Nephron (organoid): Measurements from ENCODE around the gene DDN.

Experiments
- H3K27ac Mint-ChIP-seq, 3 experiments: 2 replicates each; pipeline ENCODE4 v1.8.0; 2020; ENCODE audit warnings: mixed read lengths in 3 of 3, mild to moderate bottlenecking in 2 of 3, moderate library complexity in 1 of 3
- H3K27me3 Mint-ChIP-seq: 2 replicates; pipeline ENCODE4 v1.8.0; 2021; ENCODE audit warnings: low read depth, mild to moderate bottlenecking, moderate library complexity, mixed read lengths
- H3K36me3 Mint-ChIP-seq: 2 replicates; pipeline ENCODE4 v1.8.0; 2020; ENCODE audit warnings: low read depth, mixed read lengths
- H3K4me1 Mint-ChIP-seq: 2 replicates; pipeline ENCODE4 v1.8.0; 2020; ENCODE audit warnings: mixed read lengths
- H3K4me3 Mint-ChIP-seq, 3 experiments: 2 replicates each; pipeline ENCODE4 v1.8.0; 2020; ENCODE audit warnings: mild to moderate bottlenecking in 3 of 3, mixed read lengths in 3 of 3, moderate library complexity in 2 of 3
- H3K9me3 Mint-ChIP-seq: 2 replicates; pipeline ENCODE4 v1.8.0; 2020; ENCODE audit warnings: mixed read lengths
- CTCF ChIP-seq, 3 experiments: fragments of 200-600 bp; sonication (generic); IDR thresholded peaks; one replicate each; pipeline ENCODE4 v1.5.0; 2021; ENCODE audit warnings: antibody characterized with exemption in 3 of 3; ENCODE audit not compliant: unreplicated experiment in 3 of 3

The DDN gene

DNA sequence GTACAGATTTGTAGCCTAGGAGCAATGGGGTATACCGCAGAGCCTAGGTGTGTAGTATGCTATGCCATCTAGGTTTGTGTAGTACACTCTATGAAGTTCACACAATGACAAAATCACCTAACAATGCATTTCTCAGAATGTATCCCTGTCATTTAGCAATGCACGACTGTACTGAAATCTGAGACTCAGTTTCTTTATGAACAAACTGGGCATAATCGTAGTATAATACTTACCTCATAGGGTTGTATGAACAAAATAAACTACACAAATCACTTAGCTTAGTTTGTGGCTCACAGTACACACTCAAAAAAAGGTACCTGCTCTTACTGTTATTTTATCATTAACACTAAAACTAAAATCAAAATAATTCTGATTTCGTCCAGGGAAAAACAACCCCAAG, 26.3 kb upstream of the DDN start:
- H3K4me1 Mint-ChIP-seq: no peaks in the 10 kb centered on the region
- H3K36me3 Mint-ChIP-seq: peaks cover 61% of the 10 kb centered on the region
- H3K9me3 Mint-ChIP-seq: no peaks in the 10 kb centered on the region
- TF ChIP-seq CTCF (IDR thresholded peaks at IDR 0.05; ENCODE audit: unreplicated experiment in 3 of 3): no peak
- peak overlapping the region in 1 of 3 experiments; percentile 2 for H3K27ac Mint-ChIP-seq
- H3K27me3 Mint-ChIP-seq: no peaks in the 10 kb centered on the region
- H3K4me3 Mint-ChIP-seq: no peak overlapping the region

GRCh38 chr12:49024543-49024942, 25.4 kb upstream of the DDN start:
- Mint-ChIP-seq H3K9me3 (no peaks in the 10 kb centered on the region), H3K27ac (no peak overlapping the region), H3K4me1 (peaks cover 4% of the 10 kb centered on the region), H3K27me3 (no peaks in the 10 kb centered on the region), H3K4me3 (no peak overlapping the region), H3K36me3 (peaks cover 55% of the 10 kb centered on the region)
- no peak for TF ChIP-seq CTCF (IDR thresholded peaks at IDR 0.05; ENCODE audit: unreplicated experiment in 3 of 3)

- no peaks in the 10 kb centered on the region for H3K27me3 Mint-ChIP-seq
- no peaks in the 10 kb centered on the region for H3K9me3 Mint-ChIP-seq
- TF ChIP-seq CTCF (IDR thresholded peaks at IDR 0.05; ENCODE audit: unreplicated experiment in 3 of 3): no peak
- H3K36me3 Mint-ChIP-seq: peaks cover 48% of the 10 kb centered on the region
- H3K4me1 Mint-ChIP-seq: peaks cover 10% of the 10 kb centered on the region
- H3K27ac Mint-ChIP-seq: no peak overlapping the region
- H3K4me3 Mint-ChIP-seq: no peak overlapping the region
Observed at GRCh38 chr12:49023812-49024211, 24.6 kb upstream of the DDN start.

DNA sequence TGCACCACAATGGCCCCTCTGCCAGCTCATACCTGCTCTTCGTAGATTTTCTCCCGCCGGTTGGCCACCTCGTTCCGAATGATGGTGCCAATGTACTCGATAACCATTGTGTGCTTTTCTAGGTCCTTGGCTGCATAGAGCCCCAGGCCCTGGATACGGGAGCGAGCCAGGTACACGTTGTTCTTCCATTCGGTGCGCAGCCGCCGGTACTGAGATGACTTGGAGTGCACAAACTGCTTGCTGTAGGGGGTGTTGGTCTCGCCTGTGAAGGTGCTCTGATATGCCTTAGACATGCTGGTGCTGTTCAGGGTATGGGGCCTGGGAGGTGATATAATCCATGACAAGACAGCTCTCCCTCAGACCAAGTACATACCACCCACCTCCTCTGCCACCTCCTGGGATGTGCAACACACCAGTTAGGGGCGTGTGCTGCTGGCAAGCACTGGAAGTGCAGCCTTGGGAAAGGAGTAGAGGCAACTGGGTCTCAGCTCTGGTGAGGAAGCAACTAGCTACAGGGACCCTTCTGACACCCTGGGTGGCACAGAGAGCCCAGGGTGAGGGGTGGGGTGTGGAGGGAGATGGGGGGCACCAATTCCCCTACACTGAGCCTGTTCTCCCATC, 23.5 kb upstream of the DDN start:
- TF ChIP-seq CTCF (IDR thresholded peaks at IDR 0.05; ENCODE audit: unreplicated experiment in 3 of 3): no peak
- H3K9me3 Mint-ChIP-seq: no peaks in the 10 kb centered on the region
- H3K27me3 Mint-ChIP-seq: no peaks in the 10 kb centered on the region
- no peak overlapping the region for H3K27ac Mint-ChIP-seq
- peaks cover 37% of the 10 kb centered on the region for H3K36me3 Mint-ChIP-seq
- H3K4me3 Mint-ChIP-seq: peak overlapping the region in 1 of 3 experiments; percentile 29
- H3K4me1 Mint-ChIP-seq: peaks cover 16% of the 10 kb centered on the region

- no peak overlapping the region for H3K4me3 Mint-ChIP-seq
- TF ChIP-seq CTCF (IDR thresholded peaks at IDR 0.05; ENCODE audit: unreplicated experiment in 3 of 3): no peak
- H3K27ac Mint-ChIP-seq: no peak overlapping the region
- no peaks in the 10 kb centered on the region for H3K9me3 Mint-ChIP-seq
- peaks cover 24% of the 10 kb centered on the region for H3K4me1 Mint-ChIP-seq
- peaks cover 37% of the 10 kb centered on the region for H3K36me3 Mint-ChIP-seq
- no peaks in the 10 kb centered on the region for H3K27me3 Mint-ChIP-seq
Observed at GRCh38 chr12:49021292-49021915, 22.2 kb upstream of the DDN start.

- no peaks in the 10 kb centered on the region for H3K27me3 Mint-ChIP-seq
- TF ChIP-seq CTCF (IDR thresholded peaks at IDR 0.05; ENCODE audit: unreplicated experiment in 3 of 3): no peak
- H3K36me3 Mint-ChIP-seq: peaks cover 31% of the 10 kb centered on the region
- peaks cover 31% of the 10 kb centered on the region for H3K4me1 Mint-ChIP-seq
- H3K4me3 Mint-ChIP-seq: no peak overlapping the region
- H3K27ac Mint-ChIP-seq: no peak overlapping the region
- H3K9me3 Mint-ChIP-seq: no peaks in the 10 kb centered on the region
Observed at GRCh38 chr12:49020441-49020840, 21.3 kb upstream of the DDN start.
